GM19438 (cell line): ENCODE measurements around the gene SAP25.
"Not testable (repeated sequence)": the region's sequence is repeated elsewhere in the genome, so short reads cannot be mapped to it uniquely, and the experiment has no call there.

Experiments
- ATAC-seq: cut with Tn5 transposase; IDR thresholded peaks from one replicate; pipeline ENCODE4 v1.9.1; 2021; ENCODE audit warnings: low read depth; ENCODE audit not compliant: unreplicated experiment

Gene SAP25

GRCh38 chr7:100539436-100540006 lies 34.2 kb downstream of the SAP25 start:
- ATAC-seq, result no peak

GRCh38 chr7:100538654-100539435 lies 34.9 kb downstream of the SAP25 start, which contains the start of gene AGFG2:
AGFG2 (plus strand) TSS chr7:100539203; CDS start chr7:100539347, 144 bp downstream.
- peak; percentile 93 for ATAC-seq

- ATAC-seq, result no peak
Measured at GRCh38 chr7:100538348-100538653, 35.4 kb downstream of the SAP25 start.

- not testable (repeated sequence) for ATAC-seq
Measured at GRCh38 chr7:100536695-100537094, 37.0 kb downstream of the SAP25 start.

GRCh38 chr7:100535982-100536381 lies 37.7 kb downstream of the SAP25 start:
- not testable (repeated sequence) for ATAC-seq

GRCh38 chr7:100532165-100533022 lies 41.3 kb downstream of the SAP25 start:
- no peak for ATAC-seq

GRCh38 chr7:100528108-100528866 lies 45.4 kb downstream of the SAP25 start:
- not testable (repeated sequence) for ATAC-seq

- ATAC-seq, result not testable (repeated sequence)
Measured at GRCh38 chr7:100523192-100523591, 50.5 kb downstream of the SAP25 start.
